CD4-positive, CD25-positive, alpha-beta regulatory T cell (primary cell): Measurements from ENCODE around the gene THOC1. TPM values are rescaled to one million over a fixed set of nuclear protein-coding genes. Genes with fewer than 3 reads are reported as not detected.
A peak's percentile ranks its signal among the peaks of the same experiment; 100 is the strongest.

ENCODE experiments used
- ATAC-seq, 2 donors: fragments of 150-1000 bp; cut with Tn5 transposase; one replicate each; pipeline ENCODE4 v1.10.0; 2021; ENCODE audit warnings: low read depth in 2 of 2, moderate number of reproducible peaks in 2 of 2, moderate library complexity in 1 of 2
- DNase-seq, 3 donors: peaks; one replicate each; pipeline versions ENCODE4 v3.0.0 to v3.0.0-alpha.2; 2012 to 2022; ENCODE audit warnings: mixed read lengths in 1 of 3
- H3K27ac ChIP-seq: one replicate; pipeline ENCODE4 v1.7.0; 2013; ENCODE audit warnings: mild to moderate bottlenecking, low read length; ENCODE audit not compliant: insufficient read depth, poor library complexity, severe bottlenecking
- H3K27me3 ChIP-seq: one replicate; pipeline ENCODE4 v1.7.0; 2013; ENCODE audit warnings: low read length; ENCODE audit not compliant: control insufficient read depth, insufficient read depth
- H3K36me3 ChIP-seq: one replicate; pipeline ENCODE4 v1.7.0; 2013; ENCODE audit warnings: mild to moderate bottlenecking, low read length, moderate library complexity; ENCODE audit not compliant: control insufficient read depth, insufficient read depth
- H3K4me1 ChIP-seq: 2 replicates; pipeline ENCODE4 v1.7.0; 2013; ENCODE audit warnings: mild to moderate bottlenecking, low read length; ENCODE audit not compliant: insufficient read depth, control insufficient read depth, poor library complexity, severe bottlenecking
- H3K4me3 ChIP-seq: one replicate; pipeline ENCODE4 v1.7.0; 2013; ENCODE audit warnings: low read depth, mild to moderate bottlenecking, low read length, moderate library complexity
- H3K9me3 ChIP-seq, 2 experiments: 1 replicate in 1 of 2; 2 replicates in 1 of 2; pipeline ENCODE4 v1.7.0; 2013; ENCODE audit warnings: low read length in 2 of 2, mild to moderate bottlenecking in 1 of 2, moderate library complexity in 1 of 2; ENCODE audit not compliant: control insufficient read depth in 2 of 2
- H3K27ac Mint-ChIP-seq, 3 donors: one replicate each; pipeline ENCODE4 v1.8.0; 2020 to 2022; ENCODE audit warnings: mild to moderate bottlenecking in 3 of 3, mixed read lengths in 3 of 3, moderate library complexity in 2 of 3
- H3K27me3 Mint-ChIP-seq: one replicate; pipeline ENCODE4 v1.8.0; 2022; ENCODE audit warnings: mild to moderate bottlenecking, mixed read lengths
- H3K36me3 Mint-ChIP-seq: one replicate; pipeline ENCODE4 v1.8.0; 2020; ENCODE audit warnings: mixed read lengths
- H3K4me1 Mint-ChIP-seq, 4 donors: one replicate each; pipeline ENCODE4 v1.8.0; 2020 to 2022; ENCODE audit warnings: mixed read lengths in 4 of 4, mild to moderate bottlenecking in 1 of 4
- H3K4me3 Mint-ChIP-seq, 4 donors: one replicate each; pipeline ENCODE4 v1.8.0; 2020 to 2022; ENCODE audit warnings: mild to moderate bottlenecking in 4 of 4, mixed read lengths in 4 of 4, moderate library complexity in 3 of 4
- H3K9me3 Mint-ChIP-seq, 7 donors: one replicate each; pipeline ENCODE4 v1.8.0; 2020 to 2022; ENCODE audit warnings: mixed read lengths in 7 of 7, mild to moderate bottlenecking in 3 of 7, moderate library complexity in 2 of 7
- polyA plus RNA-seq, 4 donors: library from polyadenylated mRNA; unstranded; fragments of 300-500 nt; fragmentation: Illumina TruSeq; gene quantifications; one replicate each; pipeline ENCODE4 v1.2.3, GENCODE V29; 2021
- total RNA-seq: library from RNA; stranded (reverse); gene quantifications from one replicate; pipeline ENCODE4 v1.2.3, GENCODE V29; 2022

The THOC1 gene
- total and polyA plus RNA-seq, 5 donors from 2014 or later = 14.9 to 86.3 (median 17.9) TPM

GRCh38 chr18:192801-193200 lies 75.0 kb downstream of the THOC1 start:
- no peaks in the 10 kb centered on the region for H3K27me3 ChIP-seq
- no peak overlapping the region for H3K27ac ChIP-seq
- H3K36me3 Mint-ChIP-seq = peaks cover 37% of the 10 kb centered on the region
- peaks cover 19% of the 10 kb centered on the region for H3K36me3 ChIP-seq
- ATAC-seq (no peak), DNase-seq (no peak)
- H3K4me1 Mint-ChIP-seq = peaks cover 17 to 34% (median 25%) of the 10 kb centered on the region in 4 donors
- H3K27me3 Mint-ChIP-seq = no peaks in the 10 kb centered on the region
- no peak overlapping the region for H3K4me3 ChIP-seq
- no peaks in the 10 kb centered on the region for H3K4me1 ChIP-seq
- H3K27ac Mint-ChIP-seq = no peak overlapping the region
- no peak overlapping the region for H3K4me3 Mint-ChIP-seq
- H3K9me3 Mint-ChIP-seq = no peaks in the 10 kb centered on the region
- no peaks in the 10 kb centered on the region for H3K9me3 ChIP-seq

GRCh38 chr18:191725-192124 lies 76.1 kb downstream of the THOC1 start:
- DNase-seq (no peak), ATAC-seq (no peak)
- no peak overlapping the region for H3K4me3 ChIP-seq
- Mint-ChIP-seq H3K9me3 (no peaks in the 10 kb centered on the region), H3K4me3 (no peak overlapping the region), H3K27ac (peak overlapping the region in 2 of 3 donors; percentile 23 to 57), H3K36me3 (peaks cover 28% of the 10 kb centered on the region), H3K27me3 (no peaks in the 10 kb centered on the region), H3K4me1 (peaks cover 17 to 36% (median 26%) of the 10 kb centered on the region in 4 donors)
- H3K27ac ChIP-seq = no peak overlapping the region
- H3K27me3 ChIP-seq = no peaks in the 10 kb centered on the region
- H3K9me3 ChIP-seq = no peaks in the 10 kb centered on the region
- H3K4me1 ChIP-seq = no peaks in the 10 kb centered on the region
- H3K36me3 ChIP-seq = peaks cover 10% of the 10 kb centered on the region

- no peaks in the 10 kb centered on the region for H3K9me3 Mint-ChIP-seq
- no peak overlapping the region for H3K27ac Mint-ChIP-seq
- no peaks in the 10 kb centered on the region for H3K9me3 ChIP-seq
- H3K27me3 Mint-ChIP-seq = no peaks in the 10 kb centered on the region
- no peak for ATAC-seq
- H3K27me3 ChIP-seq = no peaks in the 10 kb centered on the region
- H3K4me3 ChIP-seq = no peak overlapping the region
- H3K4me1 ChIP-seq = no peaks in the 10 kb centered on the region
- H3K36me3 Mint-ChIP-seq = peaks cover 22% of the 10 kb centered on the region
- H3K4me1 Mint-ChIP-seq = peaks cover 17 to 39% (median 20%) of the 10 kb centered on the region in 4 donors
- H3K4me3 Mint-ChIP-seq = peak overlapping the region in 1 of 4 donors; percentile 31
- no peak for DNase-seq
- H3K36me3 ChIP-seq = peaks cover 4% of the 10 kb centered on the region
- H3K27ac ChIP-seq = no peak overlapping the region
Measured at GRCh38 chr18:189254-189653, 78.6 kb downstream of the THOC1 start.

GRCh38 chr18:183769-184168 lies 84.1 kb downstream of the THOC1 start:
- H3K4me3 Mint-ChIP-seq = no peak overlapping the region
- H3K9me3 Mint-ChIP-seq = no peaks in the 10 kb centered on the region
- DNase-seq (no peak), ATAC-seq (no peak)
- H3K36me3 ChIP-seq = peaks cover 26% of the 10 kb centered on the region
- H3K27me3 Mint-ChIP-seq = no peaks in the 10 kb centered on the region
- H3K9me3 ChIP-seq = no peaks in the 10 kb centered on the region
- peaks cover 4 to 28% (median 20%) of the 10 kb centered on the region in 4 donors for H3K4me1 Mint-ChIP-seq
- H3K27ac Mint-ChIP-seq = peak overlapping the region in 2 of 3 donors; percentile 17 to 60
- peaks cover 28% of the 10 kb centered on the region for H3K36me3 Mint-ChIP-seq
- no peaks in the 10 kb centered on the region for H3K27me3 ChIP-seq
- no peaks in the 10 kb centered on the region for H3K4me1 ChIP-seq
- H3K4me3 ChIP-seq = no peak overlapping the region
- no peak overlapping the region for H3K27ac ChIP-seq

GRCh38 chr18:181711-182110 lies 86.1 kb downstream of the THOC1 start:
- no peaks in the 10 kb centered on the region for H3K4me1 ChIP-seq
- peaks cover 26% of the 10 kb centered on the region for H3K36me3 ChIP-seq
- Mint-ChIP-seq H3K4me3 (no peak overlapping the region), H3K27ac (no peak overlapping the region), H3K4me1 (peaks cover 8 to 31% (median 25%) of the 10 kb centered on the region in 4 donors), H3K9me3 (no peaks in the 10 kb centered on the region), H3K36me3 (peaks cover 28% of the 10 kb centered on the region), H3K27me3 (no peaks in the 10 kb centered on the region)
- H3K9me3 ChIP-seq = no peaks in the 10 kb centered on the region
- H3K4me3 ChIP-seq = no peak overlapping the region
- H3K27ac ChIP-seq = no peak overlapping the region
- no peak for DNase-seq
- ATAC-seq = no peak
- H3K27me3 ChIP-seq = no peaks in the 10 kb centered on the region

GRCh38 chr18:179499-179898 lies 88.3 kb downstream of the THOC1 start:
- peaks cover 30% of the 10 kb centered on the region for H3K36me3 Mint-ChIP-seq
- H3K9me3 Mint-ChIP-seq = no peaks in the 10 kb centered on the region
- ATAC-seq (no peak), DNase-seq (peak in 1 of 3 donors; percentile 23)
- H3K27me3 Mint-ChIP-seq = no peaks in the 10 kb centered on the region
- peaks cover 18 to 43% (median 35%) of the 10 kb centered on the region in 4 donors for H3K4me1 Mint-ChIP-seq
- Histone ChIP-seq H3K27me3 (no peaks in the 10 kb centered on the region), H3K4me3 (no peak overlapping the region), H3K27ac (no peak overlapping the region), H3K4me1 (no peaks in the 10 kb centered on the region), H3K36me3 (peaks cover 24% of the 10 kb centered on the region), H3K9me3 (no peaks in the 10 kb centered on the region)
- H3K4me3 Mint-ChIP-seq = no peak overlapping the region
- no peak overlapping the region for H3K27ac Mint-ChIP-seq

- Mint-ChIP-seq H3K36me3 (peaks cover 31% of the 10 kb centered on the region), H3K4me1 (peaks cover 16 to 24% (median 23%) of the 10 kb centered on the region in 4 donors)
- DNase-seq = no peak
Measured at GRCh38 chr18:172361-172760, 95.5 kb downstream of the THOC1 start.

More at GRCh38 chr18:172361-172760, 95.5 kb downstream of the THOC1 start:
- Histone ChIP-seq H3K4me3 (no peak overlapping the region), H3K27ac (no peak overlapping the region), H3K9me3 (no peaks in the 10 kb centered on the region), H3K36me3 (peaks cover 26% of the 10 kb centered on the region), H3K27me3 (no peaks in the 10 kb centered on the region), H3K4me1 (no peaks in the 10 kb centered on the region)
- Mint-ChIP-seq H3K27ac (peak overlapping the region in 1 of 3 donors; percentile 88), H3K27me3 (no peaks in the 10 kb centered on the region), H3K9me3 (no peaks in the 10 kb centered on the region), H3K4me3 (no peak overlapping the region)
- no peak for ATAC-seq
